Ovary (tissue), 3 donors: ENCODE data around the gene RSPH6A.

ENCODE experiments used
- CTCF ChIP-seq, 3 donors: fragments of 450-650 bp in 2 of 3; fragments of 200-600 bp in 1 of 3; IDR thresholded peaks; one replicate each; pipeline versions ENCODE4 v1.5.1 to v1.8.0; 2016 to 2022; ENCODE audit warnings: antibody characterized with exemption in 3 of 3, mild to moderate bottlenecking in 1 of 3
- POLR2A ChIP-seq: fragments of 450-650 bp; IDR thresholded peaks from one replicate; pipeline ENCODE4 v1.6.1; 2017; ENCODE audit warnings: antibody characterized with exemption, mild to moderate bottlenecking, moderate library complexity
- donor health status: DM: no; HTN: no; CAD: no.

- no peak for TF ChIP-seq POLR2A
- TF ChIP-seq CTCF (IDR thresholded peaks at IDR 0.05) = no peak
Observed at GRCh38 chr19:45773384-45773783, 41.7 kb downstream of the RSPH6A start.
